Medulla oblongata (tissue), 1 donor: ENCODE data around the gene SLC35F3.

Experiments used
- DNase-seq: peaks from one replicate; pipeline ENCODE4 v3.0.0-alpha.2; 2015; ENCODE audit errors: extremely low spot score

The SLC35F3 gene

DNA sequence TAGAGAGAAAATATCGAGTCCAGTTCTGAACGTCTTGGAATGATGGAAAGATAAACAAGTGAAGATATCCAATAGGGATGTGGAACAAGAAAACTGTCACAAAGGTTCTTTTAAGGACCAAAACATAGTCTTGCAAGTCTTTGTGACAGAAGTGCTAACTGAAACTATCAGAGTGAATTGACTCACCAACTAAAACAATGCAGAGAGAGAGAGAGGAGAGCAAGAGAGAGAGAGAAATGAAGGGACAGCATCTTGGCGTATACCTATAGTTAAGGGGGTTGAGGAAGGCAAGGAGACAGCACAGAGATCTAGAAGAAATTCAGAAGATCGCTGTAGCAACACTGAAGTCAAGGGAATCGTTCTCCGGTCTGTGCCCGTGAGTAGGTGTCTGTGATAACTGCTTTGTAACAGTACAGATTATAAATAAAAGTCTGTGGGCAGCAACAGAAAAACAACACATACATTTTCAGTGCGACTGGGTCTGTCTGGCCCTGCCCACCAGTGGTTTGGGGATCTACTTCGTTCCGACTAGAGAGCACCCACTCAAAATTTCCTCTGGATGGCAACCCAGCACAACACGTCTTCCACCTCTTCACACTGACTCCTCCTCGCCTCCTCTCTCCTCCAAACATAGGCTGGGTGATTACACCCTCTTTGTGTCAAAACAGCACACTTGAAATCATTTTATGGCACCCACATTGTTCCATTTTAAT lies 464.0 kb downstream of the SLC35F3 start:
- no peak for DNase-seq

DNA sequence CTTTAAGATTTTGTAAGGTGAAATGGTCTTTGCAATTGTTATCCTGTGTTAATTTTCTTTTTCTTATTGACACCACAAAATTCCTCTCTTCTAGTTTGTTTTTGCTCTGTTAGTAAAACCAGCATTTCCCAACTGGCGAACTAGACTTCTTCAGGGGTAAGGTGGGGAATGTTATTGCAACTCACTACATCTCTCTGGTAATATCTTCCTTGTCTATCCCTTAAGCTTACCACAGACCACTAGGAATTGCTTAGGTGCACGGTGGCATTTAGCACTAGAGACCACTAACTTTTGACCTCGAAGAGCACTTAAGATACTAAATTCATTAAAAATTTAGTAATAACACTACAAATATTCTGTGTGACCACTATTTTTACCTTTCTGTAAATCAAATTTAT lies 464.6 kb downstream of the SLC35F3 start:
- no peak for DNase-seq

- no peak for DNase-seq
Measured at GRCh38 chr1:234369784-234370183, 465.3 kb downstream of the SLC35F3 start.

DNA sequence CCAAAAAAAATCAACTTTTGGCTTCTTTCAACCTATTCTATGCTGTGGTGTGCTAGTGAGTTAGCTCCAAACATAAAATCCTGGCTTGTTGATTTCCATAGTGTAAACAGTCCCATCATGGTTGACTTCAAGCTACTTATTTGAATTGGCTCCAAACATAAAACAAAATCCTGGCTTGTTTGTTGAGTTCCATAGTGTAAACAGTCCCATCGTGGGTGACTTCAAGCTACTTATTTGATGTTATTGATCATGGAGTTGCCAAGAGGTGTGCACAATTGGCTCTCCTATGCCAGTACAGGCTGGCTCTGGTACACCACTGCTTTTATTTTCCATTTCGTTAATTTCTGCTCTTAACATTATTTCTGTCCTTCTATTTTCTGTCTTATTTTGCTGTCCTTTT lies 466.9 kb downstream of the SLC35F3 start:
- no peak for DNase-seq

- DNase-seq: no peak
Measured at GRCh38 chr1:234372011-234372757, 467.7 kb downstream of the SLC35F3 start.

DNA sequence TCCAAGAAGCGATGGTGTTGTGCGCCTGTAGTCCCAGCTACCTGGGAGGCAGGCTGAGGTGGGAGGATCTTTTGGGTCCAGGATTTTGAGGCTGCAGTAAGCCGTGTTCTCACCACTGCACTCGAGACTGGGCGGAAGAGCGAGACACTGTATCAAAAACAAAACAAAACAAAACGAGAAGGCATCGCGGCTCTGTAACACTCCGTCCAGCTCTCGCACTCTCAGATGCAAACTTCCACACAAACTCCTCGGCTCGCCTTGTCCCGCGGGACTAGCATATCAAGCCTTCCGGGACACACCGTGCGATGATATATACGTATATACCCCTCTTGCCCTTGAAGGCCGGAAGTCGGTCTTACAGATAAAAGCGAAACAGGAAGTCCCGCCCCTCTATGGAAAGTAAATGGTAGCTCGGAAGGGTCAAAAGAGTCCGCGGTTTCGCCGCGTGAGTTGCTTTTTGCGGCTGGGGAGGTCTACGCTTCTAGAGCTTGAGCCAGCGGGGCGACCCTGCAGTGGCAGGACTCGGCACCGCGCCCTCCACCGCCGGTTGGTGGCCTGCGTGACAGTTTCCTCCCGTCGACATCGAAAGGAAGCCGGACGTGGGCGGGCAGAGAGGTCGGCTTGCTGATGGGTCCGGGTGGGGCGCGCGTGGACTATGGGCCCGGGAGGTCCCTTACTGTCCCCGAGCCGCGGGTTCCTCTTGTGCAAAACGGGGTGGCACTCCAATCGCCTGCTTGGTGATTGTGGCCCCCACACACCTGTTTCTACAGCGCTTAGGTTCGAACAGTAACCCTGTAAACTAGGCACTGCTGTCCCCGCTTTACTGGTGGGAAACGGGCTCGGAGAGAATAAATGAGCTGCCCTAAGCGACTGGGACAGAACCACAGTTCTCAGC lies 468.8 kb downstream of the SLC35F3 start, which contains the start of gene COA6:
COA6 (plus strand) TSS at position 393 of the 895 bp plus-strand sequence; CDS start at position 404, 11 bp downstream.
- peak; percentile 93 for DNase-seq

DNA sequence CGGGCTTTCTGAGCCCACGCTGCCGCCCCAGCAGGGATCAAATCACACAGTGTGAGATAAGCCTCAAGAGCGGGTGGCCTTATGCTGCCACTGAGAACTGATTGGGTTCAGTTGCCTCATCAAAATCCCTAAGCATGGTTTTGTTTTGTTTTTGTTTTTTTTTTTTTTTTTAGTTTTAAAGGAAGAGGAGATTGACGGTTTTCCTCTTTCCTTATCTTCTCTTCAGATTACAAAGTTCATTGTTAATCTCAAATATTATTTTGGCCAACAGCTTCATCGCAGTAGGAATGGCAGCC lies 469.4 kb downstream of the SLC35F3 start:
- DNase-seq: no peak
